ENCODE measurements around the gene GSTP1. TPM values are rescaled to one million over a fixed set of nuclear protein-coding genes. Genes with fewer than 3 reads are reported as not detected.
"Not testable (repeated sequence)": the region's sequence is repeated elsewhere in the genome, so short reads cannot be mapped to it uniquely, and the experiment has no call there.

Gene GSTP1
- total and polyA plus RNA-seq, 5 donors from 2014 or later = 55.7 to 231 (median 207) TPM

DNA sequence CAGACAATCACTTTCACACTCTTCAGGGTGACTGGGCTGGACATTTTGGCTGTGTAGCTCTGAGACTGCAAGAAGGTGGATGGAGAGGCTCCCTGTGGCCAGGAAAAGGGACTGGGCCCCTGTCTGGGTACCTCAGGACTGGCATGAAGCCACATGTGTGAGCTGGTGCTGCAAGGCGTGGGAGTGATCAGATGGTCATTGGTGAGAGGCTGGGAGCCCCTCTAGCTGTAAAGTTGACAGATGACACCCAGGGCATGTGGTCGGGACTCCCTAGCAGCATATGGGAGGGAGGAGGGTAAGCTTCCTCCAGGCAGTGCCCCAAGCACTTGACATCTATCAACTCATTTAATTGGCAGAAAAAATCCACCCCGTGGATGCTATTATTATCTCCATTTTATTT is 41.4 kb upstream of the GSTP1 start:
- H3K9me3 ChIP-seq (ENCODE audit: control insufficient read depth in 2 of 2, low read length in 2 of 2) = no peaks in the 10 kb centered on the region
- Mint-ChIP-seq H3K4me3 (no peak overlapping the region), H3K9me3 (peaks cover 0 to 2% (median 0%) of the 10 kb centered on the region in 7 donors), H3K27me3 (no peaks in the 10 kb centered on the region), H3K27ac (no peak overlapping the region), H3K4me1 (no peaks in the 10 kb centered on the region), H3K36me3 (no peaks in the 10 kb centered on the region)
- H3K27ac ChIP-seq (ENCODE audit: insufficient read depth, low read length, poor library complexity, severe bottlenecking) = no peak overlapping the region
- no peak overlapping the region for H3K4me3 ChIP-seq (ENCODE audit: low read depth, low read length)
- no peaks in the 10 kb centered on the region for H3K27me3 ChIP-seq (ENCODE audit: control insufficient read depth, insufficient read depth, low read length)
- no peak for ATAC-seq (ENCODE audit: low read depth in 2 of 2)
- H3K36me3 ChIP-seq (ENCODE audit: control insufficient read depth, insufficient read depth, low read length) = no peaks in the 10 kb centered on the region
- no peaks in the 10 kb centered on the region for H3K4me1 ChIP-seq (ENCODE audit: control insufficient read depth, insufficient read depth, low read length, poor library complexity, severe bottlenecking)
- no peak for DNase-seq

GRCh38 chr11:67542971-67543370 is 40.6 kb upstream of the GSTP1 start:
- H3K9me3 Mint-ChIP-seq = no peaks in the 10 kb centered on the region
- no peak overlapping the region for H3K4me3 Mint-ChIP-seq
- H3K4me3 ChIP-seq (ENCODE audit: low read depth, low read length) = no peak overlapping the region
- no peaks in the 10 kb centered on the region for H3K27me3 Mint-ChIP-seq
- no peaks in the 10 kb centered on the region for H3K4me1 ChIP-seq (ENCODE audit: control insufficient read depth, insufficient read depth, low read length, poor library complexity, severe bottlenecking)
- no peaks in the 10 kb centered on the region for H3K27me3 ChIP-seq (ENCODE audit: control insufficient read depth, insufficient read depth, low read length)
- ATAC-seq (ENCODE audit: low read depth in 2 of 2) = no peak
- no peaks in the 10 kb centered on the region for H3K36me3 ChIP-seq (ENCODE audit: control insufficient read depth, insufficient read depth, low read length)
- no peaks in the 10 kb centered on the region for H3K9me3 ChIP-seq (ENCODE audit: control insufficient read depth in 2 of 2, low read length in 2 of 2)
- no peak for DNase-seq
- H3K36me3 Mint-ChIP-seq = no peaks in the 10 kb centered on the region
- H3K27ac ChIP-seq (ENCODE audit: insufficient read depth, low read length, poor library complexity, severe bottlenecking) = no peak overlapping the region
- H3K27ac Mint-ChIP-seq = no peak overlapping the region
- H3K4me1 Mint-ChIP-seq = no peaks in the 10 kb centered on the region

DNA sequence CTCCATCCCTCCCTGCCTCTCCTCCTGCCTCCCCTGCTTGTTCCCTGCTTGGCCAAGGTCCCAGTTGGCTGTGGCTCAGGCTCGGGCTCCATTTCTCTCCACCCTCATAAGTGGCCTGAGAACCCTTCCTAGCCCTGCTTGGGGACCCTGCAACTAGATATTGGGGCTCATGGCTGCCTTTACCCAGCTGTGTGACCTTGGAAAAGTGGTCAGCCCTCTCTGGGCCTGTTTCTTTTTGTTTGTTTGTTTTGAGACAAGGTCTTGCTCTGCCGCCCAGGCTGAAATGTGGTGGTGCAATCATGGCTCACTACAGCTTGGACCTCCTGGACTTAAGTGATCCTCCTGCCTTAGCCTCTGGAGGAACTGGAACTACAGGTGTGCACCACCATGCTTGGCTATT is 40.0 kb upstream of the GSTP1 start:
- Mint-ChIP-seq H3K36me3 (no peaks in the 10 kb centered on the region), H3K4me3 (no peak overlapping the region), H3K27me3 (peaks cover 2% of the 10 kb centered on the region), H3K9me3 (no peaks in the 10 kb centered on the region), H3K27ac (no peak overlapping the region), H3K4me1 (no peaks in the 10 kb centered on the region)
- Histone ChIP-seq H3K27me3 (ENCODE audit: control insufficient read depth, insufficient read depth, low read length) (no peaks in the 10 kb centered on the region), H3K27ac (ENCODE audit: insufficient read depth, low read length, poor library complexity, severe bottlenecking) (no peak overlapping the region), H3K9me3 (ENCODE audit: control insufficient read depth in 2 of 2, low read length in 2 of 2) (no peaks in the 10 kb centered on the region), H3K4me3 (ENCODE audit: low read depth, low read length) (no peak overlapping the region), H3K4me1 (ENCODE audit: control insufficient read depth, insufficient read depth, low read length, poor library complexity, severe bottlenecking) (no peaks in the 10 kb centered on the region), H3K36me3 (ENCODE audit: control insufficient read depth, insufficient read depth, low read length) (no peaks in the 10 kb centered on the region)
- ATAC-seq (ENCODE audit: low read depth in 2 of 2) = no peak
- no peak for DNase-seq

DNA sequence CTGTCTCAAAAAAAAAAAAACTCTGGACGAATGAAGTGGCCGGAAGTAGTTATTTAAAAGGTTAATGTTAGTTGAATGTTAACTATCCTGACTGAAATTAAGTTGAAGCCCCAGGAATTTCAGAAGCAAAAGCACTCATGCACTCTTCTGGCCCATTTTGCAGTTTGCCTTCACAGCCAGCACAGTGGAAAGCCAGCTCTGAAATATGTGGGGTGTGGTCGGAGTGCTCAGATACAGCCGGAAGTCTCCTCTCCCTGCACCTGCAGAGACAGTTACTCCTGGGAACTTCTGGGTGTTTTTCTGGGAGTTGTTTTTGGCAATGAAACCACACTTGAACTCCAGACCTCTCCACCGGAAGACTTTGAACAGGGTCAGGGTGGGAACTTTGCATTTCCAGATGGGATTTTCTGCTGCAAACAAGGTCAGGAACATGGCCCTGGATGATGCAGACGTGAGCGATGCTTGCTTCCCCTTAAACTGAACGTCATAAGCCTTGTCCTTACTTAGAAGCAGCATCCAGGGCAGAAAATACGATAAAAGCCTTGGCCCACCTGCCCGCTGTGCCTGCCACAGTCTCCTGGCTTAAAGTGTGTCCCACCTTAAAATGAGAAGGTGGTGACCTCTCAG is 38.9 kb upstream of the GSTP1 start:
- Histone ChIP-seq H3K27ac (ENCODE audit: insufficient read depth, low read length, poor library complexity, severe bottlenecking) (no peak overlapping the region), H3K9me3 (ENCODE audit: control insufficient read depth in 2 of 2, low read length in 2 of 2) (no peaks in the 10 kb centered on the region), H3K4me1 (ENCODE audit: control insufficient read depth, insufficient read depth, low read length, poor library complexity, severe bottlenecking) (no peaks in the 10 kb centered on the region), H3K27me3 (ENCODE audit: control insufficient read depth, insufficient read depth, low read length) (no peaks in the 10 kb centered on the region), H3K36me3 (ENCODE audit: control insufficient read depth, insufficient read depth, low read length) (no peaks in the 10 kb centered on the region), H3K4me3 (ENCODE audit: low read depth, low read length) (no peak overlapping the region)
- H3K9me3 Mint-ChIP-seq = no peaks in the 10 kb centered on the region
- H3K4me1 Mint-ChIP-seq = no peaks in the 10 kb centered on the region
- H3K27ac Mint-ChIP-seq = no peak overlapping the region
- DNase-seq (no peak), ATAC-seq (ENCODE audit: low read depth in 2 of 2) (no peak)
- peaks cover 7% of the 10 kb centered on the region for H3K27me3 Mint-ChIP-seq
- H3K4me3 Mint-ChIP-seq = no peak overlapping the region
- H3K36me3 Mint-ChIP-seq = no peaks in the 10 kb centered on the region

- H3K27me3 ChIP-seq (ENCODE audit: control insufficient read depth, insufficient read depth, low read length) = no peaks in the 10 kb centered on the region
- Mint-ChIP-seq H3K9me3 (no peaks in the 10 kb centered on the region), H3K4me1 (no peaks in the 10 kb centered on the region), H3K27ac (no peak overlapping the region), H3K27me3 (peaks cover 12% of the 10 kb centered on the region), H3K36me3 (no peaks in the 10 kb centered on the region), H3K4me3 (no peak overlapping the region)
- no peak overlapping the region for H3K27ac ChIP-seq (ENCODE audit: insufficient read depth, low read length, poor library complexity, severe bottlenecking)
- H3K9me3 ChIP-seq (ENCODE audit: control insufficient read depth in 2 of 2, low read length in 2 of 2) = no peaks in the 10 kb centered on the region
- H3K4me1 ChIP-seq (ENCODE audit: control insufficient read depth, insufficient read depth, low read length, poor library complexity, severe bottlenecking) = no peaks in the 10 kb centered on the region
- DNase-seq = no peak
- no peak overlapping the region for H3K4me3 ChIP-seq (ENCODE audit: low read depth, low read length)
- no peak for ATAC-seq (ENCODE audit: low read depth in 2 of 2)
- H3K36me3 ChIP-seq (ENCODE audit: control insufficient read depth, insufficient read depth, low read length) = no peaks in the 10 kb centered on the region
Observed at GRCh38 chr11:67545280-67545679, 38.3 kb upstream of the GSTP1 start.

GRCh38 chr11:67548112-67548511 is 35.5 kb upstream of the GSTP1 start:
- peaks cover 23% of the 10 kb centered on the region for H3K27me3 Mint-ChIP-seq
- H3K36me3 ChIP-seq (ENCODE audit: control insufficient read depth, insufficient read depth, low read length); ATAC-seq (ENCODE audit: low read depth in 2 of 2); H3K4me1 Mint-ChIP-seq; H3K27ac ChIP-seq (ENCODE audit: insufficient read depth, low read length, poor library complexity, severe bottlenecking); H3K27me3 ChIP-seq (ENCODE audit: control insufficient read depth, insufficient read depth, low read length); H3K27ac Mint-ChIP-seq; H3K4me3 Mint-ChIP-seq; H3K9me3 ChIP-seq (ENCODE audit: control insufficient read depth in 2 of 2, low read length in 2 of 2); DNase-seq; H3K9me3 Mint-ChIP-seq; H3K36me3 Mint-ChIP-seq; H3K4me1 ChIP-seq (ENCODE audit: control insufficient read depth, insufficient read depth, low read length, poor library complexity, severe bottlenecking); H3K4me3 ChIP-seq (ENCODE audit: low read depth, low read length): not testable (repeated sequence)

- Histone ChIP-seq H3K4me3 (ENCODE audit: low read depth, low read length) (no peak overlapping the region), H3K9me3 (ENCODE audit: control insufficient read depth in 2 of 2, low read length in 2 of 2) (no peaks in the 10 kb centered on the region), H3K27me3 (ENCODE audit: control insufficient read depth, insufficient read depth, low read length) (no peaks in the 10 kb centered on the region), H3K27ac (ENCODE audit: insufficient read depth, low read length, poor library complexity, severe bottlenecking) (no peak overlapping the region), H3K36me3 (ENCODE audit: control insufficient read depth, insufficient read depth, low read length) (no peaks in the 10 kb centered on the region), H3K4me1 (ENCODE audit: control insufficient read depth, insufficient read depth, low read length, poor library complexity, severe bottlenecking) (no peaks in the 10 kb centered on the region)
- H3K27ac Mint-ChIP-seq = no peak overlapping the region
- peaks cover 0 to 7% (median 0%) of the 10 kb centered on the region in 7 donors for H3K9me3 Mint-ChIP-seq
- no peak overlapping the region for H3K4me3 Mint-ChIP-seq
- peaks cover 23% of the 10 kb centered on the region for H3K27me3 Mint-ChIP-seq
- H3K36me3 Mint-ChIP-seq = no peaks in the 10 kb centered on the region
- ATAC-seq (ENCODE audit: low read depth in 2 of 2) = no peak
- H3K4me1 Mint-ChIP-seq = no peaks in the 10 kb centered on the region
- DNase-seq = no peak
Observed at GRCh38 chr11:67548555-67549110, 35.0 kb upstream of the GSTP1 start.

GRCh38 chr11:67551127-67551526 is 32.5 kb upstream of the GSTP1 start:
- Histone ChIP-seq H3K27me3 (ENCODE audit: control insufficient read depth, insufficient read depth, low read length) (no peaks in the 10 kb centered on the region), H3K36me3 (ENCODE audit: control insufficient read depth, insufficient read depth, low read length) (no peaks in the 10 kb centered on the region), H3K4me1 (ENCODE audit: control insufficient read depth, insufficient read depth, low read length, poor library complexity, severe bottlenecking) (no peaks in the 10 kb centered on the region), H3K9me3 (ENCODE audit: control insufficient read depth in 2 of 2, low read length in 2 of 2) (no peaks in the 10 kb centered on the region), H3K4me3 (ENCODE audit: low read depth, low read length) (no peak overlapping the region), H3K27ac (ENCODE audit: insufficient read depth, low read length, poor library complexity, severe bottlenecking) (no peak overlapping the region)
- DNase-seq = no peak
- Mint-ChIP-seq H3K4me3 (no peak overlapping the region), H3K36me3 (no peaks in the 10 kb centered on the region), H3K27ac (no peak overlapping the region), H3K9me3 (peaks cover 0 to 7% (median 0%) of the 10 kb centered on the region in 7 donors), H3K27me3 (peaks cover 27% of the 10 kb centered on the region), H3K4me1 (no peaks in the 10 kb centered on the region)
- ATAC-seq (ENCODE audit: low read depth in 2 of 2) = no peak
